HepG2 (cell line): ENCODE results near the gene ZNF530. TPM values are rescaled to one million over a fixed set of nuclear protein-coding genes. Genes with fewer than 3 reads are reported as not detected.
A peak's percentile ranks its signal among the peaks of the same experiment; 100 is the strongest.

ENCODE experiments used
- ARID5B ChIP-seq: IDR thresholded peaks from 2 replicates; pipeline ENCODE4 v1.4.0; 2020; ENCODE audit warnings: mild to moderate bottlenecking, missing genetic modification reagents
- FOXJ3 ChIP-seq: sonication (generic); formaldehyde crosslinking; IDR thresholded peaks from 2 replicates; pipeline ENCODE4 v1.4.0; 2020; ENCODE audit warnings: missing genetic modification reagents, mild to moderate bottlenecking, borderline replicate concordance
- HNRNPL ChIP-seq: fragments of 200-400 bp; formaldehyde crosslinking; IDR thresholded peaks from 2 replicates; pipeline ENCODE4 v1.6.1; 2017; ENCODE audit warnings: mild to moderate bottlenecking, low read depth, low read length
- HNRNPUL1 ChIP-seq: fragments of 200-400 bp; formaldehyde crosslinking; IDR thresholded peaks from 2 replicates; pipeline ENCODE4 v1.6.1; 2017; ENCODE audit warnings: low read depth, mild to moderate bottlenecking, low read length, moderate library complexity
- HOXA9 ChIP-seq: sonication (generic); formaldehyde crosslinking; IDR thresholded peaks from 2 replicates; pipeline ENCODE4 v1.8.1; 2022; ENCODE audit warnings: missing genetic modification reagents, mild to moderate bottlenecking, moderate library complexity, borderline replicate concordance
- KLF15 ChIP-seq: sonication (generic); formaldehyde crosslinking; IDR thresholded peaks from 2 replicates; pipeline ENCODE4 v1.8.1; 2023; ENCODE audit warnings: borderline replicate concordance, mild to moderate bottlenecking, inconsistent platforms, missing genetic modification reagents, mixed read lengths
- MEIS1 ChIP-seq: sonication (generic); formaldehyde crosslinking; IDR thresholded peaks from 2 replicates; pipeline ENCODE4 v1.9.0; 2021; ENCODE audit warnings: mild to moderate bottlenecking, missing genetic modification reagents, moderate library complexity, borderline replicate concordance
- NAIF1 ChIP-seq: sonication (generic); formaldehyde crosslinking; IDR thresholded peaks from 2 replicates; pipeline ENCODE4 v1.5.0; 2020; ENCODE audit warnings: mild to moderate bottlenecking, missing genetic modification reagents, borderline replicate concordance
- NFYC ChIP-seq: IDR thresholded peaks from 2 replicates; pipeline ENCODE4 v1.6.1; 2016; ENCODE audit warnings: missing genetic modification reagents, missing compliant biosample characterization
- NR2F1 ChIP-seq, 2 experiments: fragments of 450-650 bp in 1 of 2; formaldehyde crosslinking in 1 of 2; IDR thresholded peaks; 2 replicates each; pipeline versions ENCODE4 v1.5.0 to v1.6.1; 2016 to 2020; ENCODE audit warnings: mild to moderate bottlenecking in 1 of 2, missing compliant biosample characterization in 1 of 2, missing genetic modification reagents in 1 of 2, moderate library complexity in 1 of 2
- POLR2G ChIP-seq: fragments of 200-400 bp; formaldehyde crosslinking; IDR thresholded peaks from 2 replicates; pipeline ENCODE4 v1.6.1; 2018; ENCODE audit warnings: mild to moderate bottlenecking, low read depth, low read length, moderate library complexity
- RFX5 ChIP-seq: IDR thresholded peaks from 2 replicates; pipeline ENCODE4 v1.6.1; 2011; ENCODE audit warnings: low read depth, low read length, improper control_type of control experiment
- SP2 ChIP-seq: sonication (generic); formaldehyde crosslinking; IDR thresholded peaks from 2 replicates; pipeline ENCODE4 v1.5.1; 2020; ENCODE audit warnings: mild to moderate bottlenecking, missing genetic modification reagents
- ZNF224 ChIP-seq: sonication (generic); formaldehyde crosslinking; IDR thresholded peaks from 2 replicates; pipeline ENCODE4 v1.5.0; 2020; ENCODE audit warnings: mild to moderate bottlenecking, missing genetic modification reagents
- ZNF446 ChIP-seq: sonication (generic); formaldehyde crosslinking; IDR thresholded peaks from 2 replicates; pipeline ENCODE4 v1.5.0; 2020; ENCODE audit warnings: mild to moderate bottlenecking, missing genetic modification reagents
- ZNF558 ChIP-seq: sonication (generic); formaldehyde crosslinking; IDR thresholded peaks from 2 replicates; pipeline ENCODE4 v1.9.0; 2022; ENCODE audit warnings: mild to moderate bottlenecking, missing genetic modification reagents, borderline replicate concordance
- ZNF792 ChIP-seq: IDR thresholded peaks from 2 replicates; pipeline ENCODE4 v1.6.1; 2016
- polyA plus RNA-seq, 8 experiments: library from polyadenylated mRNA; depleted of rRNA in 3 of 8; stranded (reverse) in 7 of 8; unstranded in 1 of 8; fragments of >200 nt; fragmentation: Illumina TruSeq in 4 of 8; extraction: Trizol in 4 of 8; gene quantifications; 2 replicates each; pipeline versions ENCODE4 v1.2.1 to v1.2.3, GENCODE V29; 2011 to 2016; ENCODE audit warnings: low read depth in 4 of 8, missing spikeins in 1 of 8, mixed read lengths in 1 of 8; ENCODE audit not compliant: insufficient read depth in 1 of 8
- total RNA-seq, 5 experiments: library from RNA; depleted of rRNA; stranded (reverse); fragments of >200 nt; fragmentation: Illumina TruSeq; extraction: Trizol; gene quantifications; 2 replicates each; pipeline ENCODE4 v1.2.3, GENCODE V29; 2016; ENCODE audit warnings: low read depth in 1 of 5
- TF ChIP-seq, protein P1 (sequence below): sonication (generic); formaldehyde crosslinking; IDR thresholded peaks from 2 replicates; pipeline ENCODE4 v1.4.0; 2020; ENCODE audit warnings: missing genetic modification reagents
- TF ChIP-seq, protein P2 (sequence below): IDR thresholded peaks from 2 replicates; pipeline ENCODE4 v1.6.1; 2016; ENCODE audit warnings: mild to moderate bottlenecking, missing biosample characterization, missing genetic modification reagents
- TF ChIP-seq, protein P3 (sequence below): sonication (generic); formaldehyde crosslinking; IDR thresholded peaks from 2 replicates; pipeline ENCODE4 v1.8.1; 2023; ENCODE audit warnings: missing genetic modification reagents, inconsistent platforms, borderline replicate concordance

The ZNF530 gene
- total and polyA plus RNA-seq, 2 of the 13 experiments (the other 11 are each of a cell fraction or from before 2014, with no cell fraction given): 1.1 to 7.8 TPM

DNA sequence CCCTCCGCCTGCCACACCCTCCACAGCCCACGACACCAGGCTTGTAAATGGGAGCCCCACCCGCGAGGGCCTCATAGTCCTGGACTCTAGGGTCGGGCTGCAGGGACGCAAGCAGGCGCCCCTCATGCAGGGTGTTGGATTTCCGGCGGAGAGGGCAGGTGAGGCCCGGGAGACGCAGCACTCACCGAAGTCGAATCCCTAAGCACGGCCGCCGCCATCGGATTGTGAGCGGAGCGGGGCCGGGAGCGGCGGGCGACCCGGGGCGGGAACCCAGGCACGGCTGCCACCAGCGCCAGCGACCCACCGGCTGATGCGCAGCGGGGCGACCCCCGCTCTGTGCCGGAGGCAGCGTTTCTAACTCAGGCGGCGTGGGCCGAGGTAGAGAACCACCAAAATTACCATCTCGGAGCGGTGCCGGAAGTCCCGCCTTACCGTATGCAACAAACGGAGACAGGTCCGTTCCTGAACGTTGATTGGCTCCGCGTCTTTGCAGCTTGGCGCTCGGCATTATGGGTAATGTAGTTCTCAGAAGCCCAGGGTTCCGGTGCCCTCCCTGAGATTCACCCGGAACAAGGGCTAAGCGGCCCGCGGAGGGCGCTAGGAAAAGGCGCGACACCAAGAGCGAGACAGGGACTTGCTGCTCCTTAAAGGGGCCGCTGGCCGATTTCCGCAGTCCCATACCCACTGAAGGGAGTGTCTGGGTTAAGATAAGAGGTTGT lies 21.0 kb upstream of the ZNF530 start, which contains the start of gene ZNF416 (continued):
- TF ChIP-seq MEIS1: no peak; the same call in 1 of the 2 replicates
- 0 out of 2 replicates have a peak, but pooled peaks have one; percentile 13 for TF ChIP-seq RFX5
- no peak for TF ChIP-seq NR2F1 (CRISPR knock-in tag; IDR thresholded peaks at IDR 0.05)
- TF ChIP-seq NFYC: peak; percentile 97
- no peak for TF ChIP-seq KLF15
- TF ChIP-seq, protein P1, sequence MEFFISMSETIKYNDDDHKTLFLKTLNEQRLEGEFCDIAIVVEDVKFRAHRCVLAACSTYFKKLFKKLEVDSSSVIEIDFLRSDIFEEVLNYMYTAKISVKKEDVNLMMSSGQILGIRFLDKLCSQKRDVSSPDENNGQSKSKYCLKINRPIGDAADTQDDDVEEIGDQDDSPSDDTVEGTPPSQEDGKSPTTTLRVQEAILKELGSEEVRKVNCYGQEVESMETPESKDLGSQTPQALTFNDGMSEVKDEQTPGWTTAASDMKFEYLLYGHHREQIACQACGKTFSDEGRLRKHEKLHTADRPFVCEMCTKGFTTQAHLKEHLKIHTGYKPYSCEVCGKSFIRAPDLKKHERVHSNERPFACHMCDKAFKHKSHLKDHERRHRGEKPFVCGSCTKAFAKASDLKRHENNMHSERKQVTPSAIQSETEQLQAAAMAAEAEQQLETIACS (CRISPR knock-in tag): no peak
- no peak for TF ChIP-seq HNRNPL
- no peak for TF ChIP-seq HNRNPUL1
- peak; percentile 56; the same call in 1 of the 2 replicates for TF ChIP-seq POLR2G
- TF ChIP-seq ARID5B (CRISPR knock-in tag): peak; percentile 34
- TF ChIP-seq NAIF1 (CRISPR knock-in tag): peak; percentile 51; the same call in 1 of the 2 replicates
- TF ChIP-seq ZNF224 (CRISPR knock-in tag): no peak
- TF ChIP-seq ZNF558 (CRISPR knock-in tag): no peak
- TF ChIP-seq SP2: peak; percentile 97
- peak; percentile 43; the same call in 1 of the 2 replicates for TF ChIP-seq FOXJ3
- TF ChIP-seq ZNF792 (CRISPR knock-in tag): peak; percentile 52; the same call in 1 of the 2 replicates
- TF ChIP-seq, protein P2, sequence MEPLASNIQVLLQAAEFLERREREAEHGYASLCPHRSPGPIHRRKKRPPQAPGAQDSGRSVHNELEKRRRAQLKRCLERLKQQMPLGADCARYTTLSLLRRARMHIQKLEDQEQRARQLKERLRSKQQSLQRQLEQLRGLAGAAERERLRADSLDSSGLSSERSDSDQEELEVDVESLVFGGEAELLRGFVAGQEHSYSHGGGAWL (CRISPR knock-in tag): peak; percentile 63; the same call in 1 of the 2 replicates
- TF ChIP-seq, protein P3, sequence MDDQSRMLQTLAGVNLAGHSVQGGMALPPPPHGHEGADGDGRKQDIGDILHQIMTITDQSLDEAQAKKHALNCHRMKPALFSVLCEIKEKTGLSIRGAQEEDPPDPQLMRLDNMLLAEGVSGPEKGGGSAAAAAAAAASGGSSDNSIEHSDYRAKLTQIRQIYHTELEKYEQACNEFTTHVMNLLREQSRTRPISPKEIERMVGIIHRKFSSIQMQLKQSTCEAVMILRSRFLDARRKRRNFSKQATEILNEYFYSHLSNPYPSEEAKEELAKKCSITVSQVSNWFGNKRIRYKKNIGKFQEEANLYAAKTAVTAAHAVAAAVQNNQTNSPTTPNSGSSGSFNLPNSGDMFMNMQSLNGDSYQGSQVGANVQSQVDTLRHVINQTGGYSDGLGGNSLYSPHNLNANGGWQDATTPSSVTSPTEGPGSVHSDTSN (CRISPR knock-in tag): peak; percentile 63; the same call in 1 of the 2 replicates
- peak; percentile 39; the same call in 1 of the 2 replicates for TF ChIP-seq HOXA9 (CRISPR knock-in tag)
- TF ChIP-seq ZNF446 (CRISPR knock-in tag): no peak
